Mammary epithelial cell (primary cell): ENCODE results near the gene G3BP1.

Experiments
- CTCF ChIP-seq, 2 donors: IDR thresholded peaks in 1 of 2; conservative IDR thresholded peaks in 1 of 2; 2 replicates each; pipeline ENCODE4 v1.5.1; 2011 to 2012; ENCODE audit warnings: inconsistent platforms in 2 of 2, low read length in 2 of 2, mild to moderate bottlenecking in 2 of 2, control low read depth in 1 of 2, low read depth in 1 of 2; ENCODE audit not compliant: insufficient read depth in 1 of 2; ENCODE audit errors: extremely low read depth in 1 of 2
- EZH2 ChIP-seq: IDR thresholded peaks from 2 replicates; pipeline ENCODE4 v1.6.1; 2012; ENCODE audit warnings: low read length, inconsistent platforms, borderline replicate concordance

DNA sequence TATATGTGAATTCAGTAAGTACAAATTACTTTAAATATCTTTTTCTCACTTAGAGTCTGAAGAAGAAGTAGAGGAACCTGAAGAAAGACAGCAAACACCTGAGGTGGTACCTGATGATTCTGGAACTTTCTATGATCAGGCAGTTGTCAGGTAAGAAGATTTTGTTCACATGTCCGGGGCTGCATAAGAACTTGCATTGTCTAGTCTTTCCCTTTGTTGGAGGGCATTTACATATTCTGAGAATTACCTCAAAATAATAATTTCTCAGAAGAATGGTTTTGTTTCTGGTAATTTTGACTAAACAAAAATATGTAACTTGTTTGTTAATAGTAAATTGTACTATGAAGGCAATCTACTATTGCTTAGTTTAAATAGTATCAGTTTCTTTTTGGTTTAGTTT lies 23.7 kb downstream of the G3BP1 start:
- TF ChIP-seq CTCF (conservative IDR thresholded peaks at IDR 0.05 in 1 of 2, IDR thresholded peaks at IDR 0.05 in 1 of 2; ENCODE audit: extremely low read depth in 1 of 2, insufficient read depth in 1 of 2, low read depth in 1 of 2, low read length in 2 of 2) (no peak), EZH2 (no peak)
